ENCODE results near the gene SRI. TPM values are rescaled to one million over a fixed set of nuclear protein-coding genes. Genes with fewer than 3 reads are reported as not detected.
"Not testable (repeated sequence)": the region's sequence is repeated elsewhere in the genome, so short reads cannot be mapped to it uniquely, and the experiment has no call there.

Gene SRI
- total RNA-seq, 1 donor from 2014 or later, result 122 TPM

- intact Hi-C loops (cut with micrococcal nuclease), result no loop called here
Observed at GRCh38 chr7:88185650-88186049, 34.2 kb downstream of the SRI start.

GRCh38 chr7:88184848-88185304 lies 35.0 kb downstream of the SRI start:
- intact Hi-C loops (cut with micrococcal nuclease), result no loop called here

DNA sequence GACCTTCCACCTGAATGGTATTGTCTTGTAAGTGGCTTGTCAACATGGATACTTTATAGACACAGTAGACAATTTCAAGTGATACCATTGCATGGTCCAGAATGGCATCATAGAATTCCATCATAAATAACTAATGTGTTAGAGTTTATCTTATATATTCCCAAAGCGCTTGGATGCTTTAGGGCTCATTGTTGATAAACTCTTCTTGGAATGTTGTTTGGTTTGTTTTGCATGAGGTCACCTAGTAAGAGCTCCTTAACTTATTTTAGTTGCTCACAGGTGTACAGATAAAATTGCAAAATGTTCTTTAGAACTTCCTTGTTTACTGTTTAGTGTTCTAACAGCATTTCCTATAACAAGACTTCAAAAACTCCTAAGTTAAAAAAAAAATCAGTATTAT lies 36.8 kb downstream of the SRI start:
- intact Hi-C loops (cut with micrococcal nuclease), result no loop called here

DNA sequence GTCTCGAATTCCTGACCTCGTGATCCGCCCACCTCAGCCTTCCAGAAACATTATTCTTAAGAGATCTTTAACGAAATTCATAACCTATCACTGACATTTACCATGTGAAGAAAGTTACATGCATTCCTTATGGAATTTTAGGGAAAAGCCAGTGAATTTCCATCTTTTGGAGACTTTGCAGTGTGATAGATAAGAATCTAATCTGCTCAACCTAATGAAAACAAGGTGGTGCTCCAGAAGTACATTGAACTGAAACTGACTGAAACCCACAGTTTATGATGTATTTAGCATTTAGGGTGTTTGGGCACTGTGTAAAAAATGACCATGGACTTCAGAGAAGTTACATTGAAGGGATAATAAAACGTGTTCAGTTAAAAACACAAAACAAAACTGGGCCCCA lies 43.6 kb downstream of the SRI start:
- intact Hi-C loops (cut with micrococcal nuclease), result no loop called here

- intact Hi-C loops (cut with micrococcal nuclease), result no loop called here
Observed at GRCh38 chr7:88172842-88173241, 47.0 kb downstream of the SRI start.

DNA sequence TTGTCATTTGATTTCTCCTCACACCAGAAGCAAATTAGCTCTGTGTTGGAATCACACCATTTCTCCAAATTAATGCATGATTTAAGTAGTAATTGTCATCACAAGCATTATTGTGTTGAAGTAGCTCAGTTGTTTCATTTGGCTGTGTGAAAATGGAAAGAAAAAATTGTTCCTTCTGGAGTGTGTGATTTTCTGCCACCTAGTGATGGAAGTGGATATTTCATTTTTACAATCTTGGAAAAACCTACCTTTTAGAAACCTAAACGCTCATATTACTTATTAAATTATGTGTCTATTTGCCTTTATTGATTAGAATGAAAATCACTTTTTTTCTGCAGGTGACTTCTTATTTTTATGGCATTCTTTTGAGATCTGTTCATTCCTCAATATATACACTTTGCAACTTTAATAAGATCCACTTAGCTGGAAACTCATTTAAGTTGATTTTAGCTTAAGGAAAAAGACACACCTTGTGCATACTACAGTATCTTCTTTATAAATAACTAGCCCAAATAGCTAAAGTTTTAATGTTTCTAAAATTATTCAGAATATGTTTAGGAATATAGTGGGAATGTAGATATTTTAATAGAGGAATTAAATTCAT lies 50.0 kb downstream of the SRI start:
- intact Hi-C loops (cut with micrococcal nuclease), result loop anchor here (1.0 to 2.0 kb wide), 2 partner anchors 372 to 663 kb away; no protein-coding TSS in a partner anchor

GRCh38 chr7:88167721-88168120 lies 52.1 kb downstream of the SRI start:
- intact Hi-C loops (cut with micrococcal nuclease), result loop anchor here (2.0 kb wide), 1 partner anchor 661 kb away; no protein-coding TSS in a partner anchor

- intact Hi-C loops (cut with micrococcal nuclease), result no loop called here
Observed at GRCh38 chr7:88167223-88167622, 52.6 kb downstream of the SRI start.

GRCh38 chr7:88165697-88166096 lies 54.1 kb downstream of the SRI start:
- intact Hi-C loops (cut with micrococcal nuclease), result no loop called here

DNA sequence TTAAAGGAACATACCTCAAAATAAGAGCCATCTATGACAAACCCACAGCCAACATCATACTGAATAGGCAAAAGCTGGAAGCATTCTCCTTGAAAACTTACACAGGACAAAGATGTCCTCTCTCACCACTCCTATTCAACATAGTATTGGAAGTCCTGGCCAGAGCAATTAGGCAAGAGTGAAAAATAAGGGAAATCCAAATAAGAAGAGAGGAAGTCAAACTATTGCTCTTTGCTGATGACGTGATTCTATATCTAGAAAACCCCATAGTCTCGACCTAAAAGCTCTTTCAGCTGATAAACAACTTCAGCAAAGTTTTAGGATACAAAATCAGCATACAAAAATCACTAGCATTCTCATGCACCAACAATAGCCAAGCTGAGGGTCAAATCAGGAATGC lies 60.1 kb downstream of the SRI start:
- intact Hi-C loops (cut with micrococcal nuclease), result not testable (repeated sequence)

- intact Hi-C loops (cut with micrococcal nuclease), result no loop called here
Observed at GRCh38 chr7:88156356-88156755, 63.5 kb downstream of the SRI start.

DNA sequence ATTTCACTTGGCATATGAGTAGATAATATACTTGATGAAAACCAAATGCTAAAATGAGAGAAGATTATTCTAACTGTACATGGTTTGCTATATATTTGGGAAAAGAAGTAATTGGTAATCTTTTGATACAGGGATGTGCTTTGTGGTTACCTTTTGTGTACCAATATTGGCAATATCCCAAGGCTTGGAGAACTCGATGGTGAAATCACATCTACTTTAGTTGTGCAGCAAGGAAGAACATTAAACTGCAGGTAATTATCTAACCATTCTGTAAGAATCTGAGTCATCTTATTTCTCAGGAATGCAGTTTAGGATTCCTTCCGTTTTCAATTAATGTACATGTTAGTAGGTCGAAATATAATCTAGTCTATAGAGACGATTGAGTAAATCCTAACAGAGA lies 64.1 kb downstream of the SRI start:
- intact Hi-C loops (cut with micrococcal nuclease), result no loop called here

Other genes starting within 250 kb of the SRI start
- gene STEAP4, start 86.9 kb upstream of the SRI start, total RNA-seq, result 0.07 TPM in 1 of 2 replicates, not detected in the other

Measured in T-helper 1 cell treated with Interleukin-12 subunit alpha and Interleukin-12 subunit beta and Interleukin-4 antibody, amounts not matched to agents 30 ng/mL and 1 ng/mL, for 36 hours (primary cell).